HL-60 (cell line): ENCODE data around the gene XBP1.
"Not testable (repeated sequence)": the region's sequence is repeated elsewhere in the genome, so short reads cannot be mapped to it uniquely, and the experiment has no call there.

Experiments used
- DNase-seq, 2 experiments: peaks; one replicate each; pipeline ENCODE4 v3.0.0-alpha.2; 2010 to 2020; ENCODE audit warnings: low read depth in 1 of 2, low spot score in 1 of 2
- H3K27ac ChIP-seq: fragments of 250-450 bp; sonication (Bioruptor Pico); replicated peaks from 2 replicates; pipeline ENCODE4 v1.5.1; 2020; ENCODE audit warnings: mild to moderate bottlenecking, moderate library complexity
- H3K27me3 ChIP-seq: fragments of 250-450 bp; sonication (Bioruptor Pico); 2 replicates; pipeline ENCODE4 v1.5.1; 2021; ENCODE audit warnings: mild to moderate bottlenecking, moderate library complexity; ENCODE audit not compliant: insufficient read depth, poor library complexity, severe bottlenecking
- H3K4me3 ChIP-seq: replicated peaks from 2 replicates; pipeline ENCODE4 v1.5.1; 2011; ENCODE audit warnings: mild to moderate bottlenecking, control low read depth, low read length; ENCODE audit not compliant: insufficient read depth
- GABPA ChIP-seq: IDR thresholded peaks from 2 replicates; pipeline ENCODE4 v1.6.1; 2012; ENCODE audit warnings: low read depth
- POLR2AphosphoS5 ChIP-seq: IDR thresholded peaks from 2 replicates; pipeline ENCODE4 v1.6.1; 2012; ENCODE audit warnings: low read depth
- SPI1 ChIP-seq: IDR thresholded peaks from 2 replicates; pipeline ENCODE4 v1.6.1; 2012; ENCODE audit warnings: low read depth, mild to moderate bottlenecking, borderline replicate concordance
- TF ChIP-seq, protein P1 (sequence below): IDR thresholded peaks from one replicate; pipeline ENCODE4 v1.5.1; 2011; ENCODE audit warnings: low read length, control low read depth, inconsistent platforms; ENCODE audit not compliant: insufficient read depth
- TF ChIP-seq, protein P2 (sequence below): IDR thresholded peaks from 2 replicates; pipeline ENCODE4 v1.6.1; 2012; ENCODE audit warnings: low read depth; ENCODE audit not compliant: insufficient replicate concordance

Gene XBP1

DNA sequence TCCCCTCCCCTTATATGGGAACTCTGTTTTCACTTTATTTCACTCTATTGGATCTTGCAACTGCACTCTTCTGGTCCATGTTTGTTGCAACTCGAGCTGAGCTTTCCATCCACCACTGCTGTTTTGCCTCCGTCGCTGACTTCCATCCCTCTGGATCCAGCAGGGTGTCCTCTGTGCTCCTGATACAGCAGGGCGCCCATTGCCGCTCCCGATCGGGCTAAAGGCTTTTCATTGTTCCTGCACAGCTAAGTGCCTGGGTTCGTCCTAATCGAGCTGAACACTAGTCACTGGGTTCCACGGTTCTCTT is 39.0 kb downstream of the XBP1 start:
- DNase-seq, result no peak
- H3K27ac ChIP-seq, result no peak overlapping the region
- H3K4me3 ChIP-seq, result no peak overlapping the region
- TF ChIP-seq, protein P1, sequence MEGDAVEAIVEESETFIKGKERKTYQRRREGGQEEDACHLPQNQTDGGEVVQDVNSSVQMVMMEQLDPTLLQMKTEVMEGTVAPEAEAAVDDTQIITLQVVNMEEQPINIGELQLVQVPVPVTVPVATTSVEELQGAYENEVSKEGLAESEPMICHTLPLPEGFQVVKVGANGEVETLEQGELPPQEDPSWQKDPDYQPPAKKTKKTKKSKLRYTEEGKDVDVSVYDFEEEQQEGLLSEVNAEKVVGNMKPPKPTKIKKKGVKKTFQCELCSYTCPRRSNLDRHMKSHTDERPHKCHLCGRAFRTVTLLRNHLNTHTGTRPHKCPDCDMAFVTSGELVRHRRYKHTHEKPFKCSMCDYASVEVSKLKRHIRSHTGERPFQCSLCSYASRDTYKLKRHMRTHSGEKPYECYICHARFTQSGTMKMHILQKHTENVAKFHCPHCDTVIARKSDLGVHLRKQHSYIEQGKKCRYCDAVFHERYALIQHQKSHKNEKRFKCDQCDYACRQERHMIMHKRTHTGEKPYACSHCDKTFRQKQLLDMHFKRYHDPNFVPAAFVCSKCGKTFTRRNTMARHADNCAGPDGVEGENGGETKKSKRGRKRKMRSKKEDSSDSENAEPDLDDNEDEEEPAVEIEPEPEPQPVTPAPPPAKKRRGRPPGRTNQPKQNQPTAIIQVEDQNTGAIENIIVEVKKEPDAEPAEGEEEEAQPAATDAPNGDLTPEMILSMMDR, result no peak
- TF ChIP-seq POLR2AphosphoS5 (no peak), SPI1 (no peak), GABPA (no peak)
- TF ChIP-seq, protein P2, sequence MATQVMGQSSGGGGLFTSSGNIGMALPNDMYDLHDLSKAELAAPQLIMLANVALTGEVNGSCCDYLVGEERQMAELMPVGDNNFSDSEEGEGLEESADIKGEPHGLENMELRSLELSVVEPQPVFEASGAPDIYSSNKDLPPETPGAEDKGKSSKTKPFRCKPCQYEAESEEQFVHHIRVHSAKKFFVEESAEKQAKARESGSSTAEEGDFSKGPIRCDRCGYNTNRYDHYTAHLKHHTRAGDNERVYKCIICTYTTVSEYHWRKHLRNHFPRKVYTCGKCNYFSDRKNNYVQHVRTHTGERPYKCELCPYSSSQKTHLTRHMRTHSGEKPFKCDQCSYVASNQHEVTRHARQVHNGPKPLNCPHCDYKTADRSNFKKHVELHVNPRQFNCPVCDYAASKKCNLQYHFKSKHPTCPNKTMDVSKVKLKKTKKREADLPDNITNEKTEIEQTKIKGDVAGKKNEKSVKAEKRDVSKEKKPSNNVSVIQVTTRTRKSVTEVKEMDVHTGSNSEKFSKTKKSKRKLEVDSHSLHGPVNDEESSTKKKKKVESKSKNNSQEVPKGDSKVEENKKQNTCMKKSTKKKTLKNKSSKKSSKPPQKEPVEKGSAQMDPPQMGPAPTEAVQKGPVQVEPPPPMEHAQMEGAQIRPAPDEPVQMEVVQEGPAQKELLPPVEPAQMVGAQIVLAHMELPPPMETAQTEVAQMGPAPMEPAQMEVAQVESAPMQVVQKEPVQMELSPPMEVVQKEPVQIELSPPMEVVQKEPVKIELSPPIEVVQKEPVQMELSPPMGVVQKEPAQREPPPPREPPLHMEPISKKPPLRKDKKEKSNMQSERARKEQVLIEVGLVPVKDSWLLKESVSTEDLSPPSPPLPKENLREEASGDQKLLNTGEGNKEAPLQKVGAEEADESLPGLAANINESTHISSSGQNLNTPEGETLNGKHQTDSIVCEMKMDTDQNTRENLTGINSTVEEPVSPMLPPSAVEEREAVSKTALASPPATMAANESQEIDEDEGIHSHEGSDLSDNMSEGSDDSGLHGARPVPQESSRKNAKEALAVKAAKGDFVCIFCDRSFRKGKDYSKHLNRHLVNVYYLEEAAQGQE, result no peak
- no peaks in the 10 kb centered on the region for H3K27me3 ChIP-seq

DNA sequence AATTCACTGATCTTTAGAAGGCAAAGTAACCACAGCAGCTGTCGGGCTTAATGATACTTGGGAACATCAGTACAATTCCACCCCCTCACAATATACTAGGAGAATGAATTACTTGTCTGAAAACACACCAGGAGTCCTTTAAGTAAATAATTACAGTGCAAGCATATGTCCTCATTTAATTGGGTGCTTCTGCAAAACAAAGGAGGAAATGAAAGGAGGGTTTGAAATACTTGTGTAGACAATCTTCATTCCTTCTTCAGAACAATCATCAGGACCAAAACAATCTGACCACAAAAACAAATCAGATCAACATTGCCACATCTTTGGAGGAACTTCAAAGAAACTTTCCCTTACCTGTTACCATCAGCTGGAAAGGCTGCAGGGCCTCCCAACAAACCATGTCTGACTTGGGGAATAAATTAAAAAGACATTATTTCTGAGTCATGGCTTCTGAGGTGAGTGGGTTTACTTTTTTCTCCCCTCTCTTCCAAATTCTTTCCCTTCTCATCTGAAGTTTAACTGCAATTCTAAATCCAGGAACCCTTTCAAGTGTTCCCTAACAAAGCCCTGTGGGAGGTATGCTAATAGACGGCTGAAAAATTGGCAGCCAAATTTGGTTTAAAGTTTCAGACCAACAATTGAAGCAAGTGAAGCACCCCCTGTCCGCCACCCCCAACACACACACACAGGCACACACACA is 40.4 kb downstream of the XBP1 start:
- Histone ChIP-seq H3K27me3 (no peaks in the 10 kb centered on the region), H3K4me3 (no peak overlapping the region), H3K27ac (no peak overlapping the region)
- TF ChIP-seq SPI1, result no peak
- no peak for TF ChIP-seq POLR2AphosphoS5
- TF ChIP-seq, protein P1, result no peak
- TF ChIP-seq GABPA, result no peak
- TF ChIP-seq, protein P2, result no peak
- no peak for DNase-seq

DNA sequence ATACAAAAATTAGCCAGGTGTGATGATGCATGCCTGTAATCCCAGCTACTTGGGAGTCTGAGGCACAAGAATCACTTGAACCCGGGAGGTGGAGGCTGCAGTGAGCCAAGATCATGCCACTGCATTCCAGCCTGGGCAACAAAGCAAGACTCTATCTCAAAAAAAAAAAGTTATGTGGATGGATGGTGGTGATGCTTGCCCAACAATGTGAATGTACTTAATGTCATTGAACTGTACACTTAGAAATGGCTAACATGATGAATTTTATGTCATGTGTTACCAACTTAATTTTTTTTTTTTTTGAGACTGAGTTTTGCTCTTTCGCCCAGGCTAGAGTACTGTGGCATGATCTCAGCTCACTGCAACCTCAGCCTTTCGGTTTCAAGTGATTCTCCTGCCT is 45.9 kb downstream of the XBP1 start:
- H3K27ac ChIP-seq, H3K4me3 ChIP-seq, DNase-seq, H3K27me3 ChIP-seq: not testable (repeated sequence)

DNA sequence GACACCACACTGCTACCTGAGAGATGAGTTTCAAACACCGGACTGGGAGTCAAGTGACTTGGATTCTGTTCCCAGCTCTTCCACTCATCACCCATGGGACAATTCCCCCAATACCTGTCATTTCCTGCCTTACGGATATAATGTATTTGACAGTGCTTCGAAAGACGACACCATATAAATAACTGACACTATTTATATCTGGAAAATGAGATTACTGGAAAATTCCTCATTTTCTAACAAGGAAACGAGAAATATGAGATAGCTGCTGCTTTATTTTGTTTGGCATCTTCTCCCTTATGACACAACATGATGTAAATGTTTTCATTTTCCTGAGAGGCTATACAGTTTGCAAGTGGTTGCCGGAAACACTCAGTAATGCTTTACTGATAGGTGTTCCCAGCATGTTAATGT is 49.9 kb downstream of the XBP1 start:
- TF ChIP-seq, protein P2, result no peak
- TF ChIP-seq GABPA (no peak), POLR2AphosphoS5 (no peak)
- Histone ChIP-seq H3K27ac (no peak overlapping the region), H3K4me3 (no peak overlapping the region), H3K27me3 (no peaks in the 10 kb centered on the region)
- DNase-seq, result no peak
